ENCODE data around the gene NTN1.

GRCh38 chr17:9253308-9253707 lies 232.0 kb downstream of the NTN1 start:
- TF ChIP-seq MXI1 (IDR thresholded peaks at IDR 0.05; ENCODE audit: borderline replicate concordance, low read depth, low read length): no peak
- no peak for TF ChIP-seq RCOR1 (IDR thresholded peaks at IDR 0.05; ENCODE audit: insufficient replicate concordance, low read length)
- TF ChIP-seq POLR2A (IDR thresholded peaks at IDR 0.05; ENCODE audit: low read depth, low read length): no peak
- TF ChIP-seq SMC3 (IDR thresholded peaks at IDR 0.05; ENCODE audit: low read depth, low read length): no peak
- no peak for TF ChIP-seq CTCF (conservative IDR thresholded peaks at IDR 0.05; ENCODE audit: low read depth, low read length)
- no peak for TF ChIP-seq FOS (IDR thresholded peaks at IDR 0.05; ENCODE audit: low read depth, low read length)
- peak; percentile 90 for TF ChIP-seq CEBPB (IDR thresholded peaks at IDR 0.05; ENCODE audit: low read depth, low read length)
- no peak for TF ChIP-seq MAZ (IDR thresholded peaks at IDR 0.05; ENCODE audit: borderline replicate concordance, low read depth, low read length)
- no peak for TF ChIP-seq RAD21 (IDR thresholded peaks at IDR 0.05; ENCODE audit: low read length)
- TF ChIP-seq MAFK (IDR thresholded peaks at IDR 0.05; ENCODE audit: low read depth, low read length): no peak
- TF ChIP-seq BHLHE40 (IDR thresholded peaks at IDR 0.05; ENCODE audit: low read depth, low read length): no peak
